Kidney (tissue), 2 donors: ENCODE results near the gene ADIPOQ. TPM values are rescaled to one million over a fixed set of nuclear protein-coding genes. Genes with fewer than 3 reads are reported as not detected.

Experiments used
- polyA plus RNA-seq: library from polyadenylated mRNA; stranded (reverse); fragments of 350-450 nt; fragmentation: Illumina TruSeq; extraction: RNeasy Lipid Tissue Mini Kit (QIAGEN cat#74804); gene quantifications from one replicate; pipeline ENCODE4 v1.2.3, GENCODE V29; 2014; ENCODE audit warnings: low read depth, low replicate concordance; ENCODE audit not compliant: insufficient read depth
- total RNA-seq: library from RNA; stranded (reverse); fragmentation: NEBNext Ultra II Directional; extraction: Animal tissue kit (Norgen Biotek cat#: 25700); gene quantifications from one replicate; pipeline ENCODE4 v1.2.1, GENCODE V29; 2021
- donor health status: DM: yes; HTN: yes; CAD: no.

ADIPOQ gene
- total and polyA plus RNA-seq, 2 donors from 2014 or later = not detected

Other genes with a start within 250 kb of the ADIPOQ start
- not detected for gene AHSG, start 229.7 kb upstream of the ADIPOQ start, total RNA-seq
- gene AHSG, start 229.7 kb upstream of the ADIPOQ start, polyA plus RNA-seq = 0.34 TPM
- gene FETUB, start 202.3 kb upstream of the ADIPOQ start, total RNA-seq = not detected
- not detected for gene FETUB, start 202.3 kb upstream of the ADIPOQ start, polyA plus RNA-seq
- 0.35 TPM for gene HRG, start 176.7 kb upstream of the ADIPOQ start, total RNA-seq
- gene HRG, start 176.7 kb upstream of the ADIPOQ start, polyA plus RNA-seq = 22.8 TPM
- gene KNG1, start 125.4 kb upstream of the ADIPOQ start, total RNA-seq = 8.7 TPM
- 710 TPM for gene KNG1, start 125.4 kb upstream of the ADIPOQ start, polyA plus RNA-seq
- gene EIF4A2, start 59.1 kb upstream of the ADIPOQ start, total RNA-seq = 333 TPM
- gene EIF4A2, start 59.1 kb upstream of the ADIPOQ start, polyA plus RNA-seq = 310 TPM
- 8.9 TPM for gene RFC4, start 36.2 kb upstream of the ADIPOQ start, total RNA-seq
- gene RFC4, start 36.2 kb upstream of the ADIPOQ start, polyA plus RNA-seq = 11.1 TPM
- gene ST6GAL1, start 87.8 kb downstream of the ADIPOQ start, total RNA-seq = 236 TPM
- 62.6 TPM for gene ST6GAL1, start 87.8 kb downstream of the ADIPOQ start, polyA plus RNA-seq